ENCODE data around the gene ABHD15. TPM values are rescaled to one million over a fixed set of nuclear protein-coding genes. Genes with fewer than 3 reads are reported as not detected.
A peak's percentile ranks its signal among the peaks of the same experiment; 100 is the strongest.

Gene ABHD15
- total RNA-seq, 2 experiments from 2014 or later = 4.1 to 4.9 TPM

- Histone ChIP-seq H3K36me3 (ENCODE audit: insufficient read depth, low read length) (peaks cover 11% of the 10 kb centered on the region), H3K27ac (ENCODE audit: low read depth in 1 of 2, low read length in 2 of 2) (no peak overlapping the region), H3K4me3 (ENCODE audit: low read length) (no peak overlapping the region), H3K9me3 (ENCODE audit: control insufficient read depth in 1 of 2, insufficient read depth in 1 of 2, low read length in 2 of 2) (no peaks in the 10 kb centered on the region), H3K4me1 (ENCODE audit: insufficient read depth, low read length) (peaks cover 13% of the 10 kb centered on the region), H3K27me3 (ENCODE audit: control insufficient read depth in 1 of 2, insufficient read depth in 2 of 2, low read length in 2 of 2) (no peaks in the 10 kb centered on the region)
- Mint-ChIP-seq H3K9me3 (no peaks in the 10 kb centered on the region), H3K27me3 (no peaks in the 10 kb centered on the region), H3K4me1 (ENCODE audit: low read depth) (peaks cover 7% of the 10 kb centered on the region), H3K36me3 (ENCODE audit: low read depth) (no peaks in the 10 kb centered on the region), H3K4me3 (no peak overlapping the region), H3K27ac (no peak overlapping the region)
- intact Hi-C loops (cut with DNase I, micrococcal nuclease) = no loop called here
- TF ChIP-seq CTCF (IDR thresholded peaks at IDR 0.05) = no peak
- no peak for DNase-seq
- POLR2A ChIA-PET = no interaction called here
- CTCF ChIA-PET = interaction anchor here (1.3 kb wide), 1 partner anchor 20 kb away, joined by 3 read pairs; no protein-coding TSS in a partner anchor
- no peak for ATAC-seq (ENCODE audit: poor library complexity)
Observed at GRCh38 chr17:29557085-29557738, 9.6 kb downstream of the ABHD15 start.

- H3K27ac ChIP-seq (ENCODE audit: low read depth in 1 of 2, low read length in 2 of 2) = no peak overlapping the region
- Mint-ChIP-seq H3K4me1 (ENCODE audit: low read depth) (peaks cover 7% of the 10 kb centered on the region), H3K36me3 (ENCODE audit: low read depth) (no peaks in the 10 kb centered on the region), H3K27ac (no peak overlapping the region), H3K27me3 (no peaks in the 10 kb centered on the region), H3K9me3 (no peaks in the 10 kb centered on the region), H3K4me3 (no peak overlapping the region)
- DNase-seq (no peak), ATAC-seq (ENCODE audit: poor library complexity) (no peak)
- ChIA-PET POLR2A (no interaction called here), CTCF (no interaction called here)
- H3K4me3 ChIP-seq (ENCODE audit: low read length) = no peak overlapping the region
- no peaks in the 10 kb centered on the region for H3K27me3 ChIP-seq (ENCODE audit: control insufficient read depth in 1 of 2, insufficient read depth in 2 of 2, low read length in 2 of 2)
- no peaks in the 10 kb centered on the region for H3K9me3 ChIP-seq (ENCODE audit: control insufficient read depth in 1 of 2, insufficient read depth in 1 of 2, low read length in 2 of 2)
- no peak for TF ChIP-seq CTCF (IDR thresholded peaks at IDR 0.05)
- no peaks in the 10 kb centered on the region for H3K36me3 ChIP-seq (ENCODE audit: insufficient read depth, low read length)
- intact Hi-C loops (cut with DNase I, micrococcal nuclease) = no loop called here
- peaks cover 3% of the 10 kb centered on the region for H3K4me1 ChIP-seq (ENCODE audit: insufficient read depth, low read length)
Observed at GRCh38 chr17:29555840-29556239, 11.0 kb downstream of the ABHD15 start.

- TF ChIP-seq CTCF (IDR thresholded peaks at IDR 0.05) = no peak
- Histone ChIP-seq H3K9me3 (ENCODE audit: control insufficient read depth in 1 of 2, insufficient read depth in 1 of 2, low read length in 2 of 2) (no peaks in the 10 kb centered on the region), H3K4me3 (ENCODE audit: low read length) (no peak overlapping the region), H3K27ac (ENCODE audit: low read depth in 1 of 2, low read length in 2 of 2) (no peak overlapping the region), H3K27me3 (ENCODE audit: control insufficient read depth in 1 of 2, insufficient read depth in 2 of 2, low read length in 2 of 2) (no peaks in the 10 kb centered on the region), H3K36me3 (ENCODE audit: insufficient read depth, low read length) (peaks cover 4% of the 10 kb centered on the region), H3K4me1 (ENCODE audit: insufficient read depth, low read length) (peaks cover 3% of the 10 kb centered on the region)
- ChIA-PET POLR2A (no interaction called here), CTCF (no interaction called here)
- H3K36me3 Mint-ChIP-seq (ENCODE audit: low read depth) = peaks cover 16% of the 10 kb centered on the region
- DNase-seq = peak in 1 of 14 experiments; percentile 26
- no peaks in the 10 kb centered on the region for H3K27me3 Mint-ChIP-seq
- intact Hi-C loops (cut with DNase I, micrococcal nuclease) = no loop called here
- H3K4me1 Mint-ChIP-seq (ENCODE audit: low read depth) = no peaks in the 10 kb centered on the region
- no peaks in the 10 kb centered on the region for H3K9me3 Mint-ChIP-seq
- no peak overlapping the region for H3K27ac Mint-ChIP-seq
- no peak for ATAC-seq (ENCODE audit: poor library complexity)
- no peak overlapping the region for H3K4me3 Mint-ChIP-seq
Observed at GRCh38 chr17:29549177-29549923, 17.5 kb downstream of the ABHD15 start.

All from CD4-positive, alpha-beta T cell (primary cell).